Activated CD4-positive, alpha-beta T cell treated with anti-CD3 and anti-CD28 coated beads for 36 hours (primary cell): Measurements from ENCODE around the gene ASTN2. TPM values are rescaled to one million over a fixed set of nuclear protein-coding genes. Genes with fewer than 3 reads are reported as not detected.

ENCODE experiments used
- ATAC-seq: fragments of 200-7000 bp; cut with Tn5 transposase; one replicate; pipeline ENCODE4 v1.10.0; 2021; ENCODE audit warnings: mild to moderate bottlenecking, moderate library complexity
- CTCF ChIA-PET: fragments of 350-600 bp; sonication (Branson Sonifier 250); formaldehyde crosslinking; loops from one replicate; lab custom pipeline; 2021; ENCODE audit warnings: antibody characterized with exemption; lab: Charles Lee
- POLR2A ChIA-PET: fragments of 350-600 bp; sonication (Branson Sonifier 250); formaldehyde crosslinking; loops from one replicate; lab custom pipeline; 2021; ENCODE audit warnings: antibody characterized with exemption, inconsistent platforms; lab: Charles Lee
- DNase-seq: peaks from one replicate; pipeline ENCODE4 v3.0.0-alpha.2; 2020
- H3K27ac Mint-ChIP-seq: one replicate; pipeline ENCODE4 v1.8.0; 2021; ENCODE audit warnings: mixed read lengths
- H3K27me3 Mint-ChIP-seq: one replicate; pipeline ENCODE4 v1.8.0; 2021; ENCODE audit warnings: mixed read lengths
- H3K36me3 Mint-ChIP-seq: one replicate; pipeline ENCODE4 v1.8.0; 2021; ENCODE audit warnings: low read depth, mixed read lengths
- H3K4me1 Mint-ChIP-seq: one replicate; pipeline ENCODE4 v1.8.0; 2021; ENCODE audit warnings: mixed read lengths
- H3K4me3 Mint-ChIP-seq: one replicate; pipeline ENCODE4 v1.8.0; 2021; ENCODE audit warnings: mild to moderate bottlenecking, moderate library complexity, mixed read lengths
- H3K9me3 Mint-ChIP-seq: one replicate; pipeline ENCODE4 v1.8.0; 2021; ENCODE audit warnings: low read depth, mixed read lengths
- intact Hi-C, 2 experiments: fragments of 100-400 bp; cut with DNase I in 1 of 2; cut with micrococcal nuclease in 1 of 2; formaldehyde crosslinking; loops; one replicate each; pipeline versions ENCODE4 v1.14.2 to v1.15.1; 2022 to 2024; cut with DNase I, micrococcal nuclease
- total RNA-seq, 2 experiments: library from RNA; stranded (reverse); gene quantifications; one replicate each; pipeline ENCODE4 v1.2.3, GENCODE V29; 2021

ASTN2 gene
- total RNA-seq, 2 experiments from 2014 or later, result 3.0 to 4.2 TPM

- peaks cover 22% of the 10 kb centered on the region for H3K9me3 Mint-ChIP-seq
- H3K4me3 Mint-ChIP-seq, result no peak overlapping the region
- intact Hi-C loops, result no loop called here
- ATAC-seq (no peak), DNase-seq (no peak)
- ChIA-PET CTCF (no interaction called here), POLR2A (no interaction called here)
- no peaks in the 10 kb centered on the region for H3K4me1 Mint-ChIP-seq
- peaks cover 6% of the 10 kb centered on the region for H3K36me3 Mint-ChIP-seq
- H3K27ac Mint-ChIP-seq, result no peak overlapping the region
- no peaks in the 10 kb centered on the region for H3K27me3 Mint-ChIP-seq
Observed at GRCh38 chr9:116453785-116454184, 961.1 kb downstream of the ASTN2 start.

- intact Hi-C loops, result no loop called here
- Mint-ChIP-seq H3K9me3 (peaks cover 18% of the 10 kb centered on the region), H3K27ac (no peak overlapping the region), H3K36me3 (peaks cover 6% of the 10 kb centered on the region), H3K27me3 (no peaks in the 10 kb centered on the region), H3K4me1 (no peaks in the 10 kb centered on the region), H3K4me3 (no peak overlapping the region)
- no peak for DNase-seq
- ATAC-seq, result no peak
- CTCF ChIA-PET, result no interaction called here
- POLR2A ChIA-PET, result no interaction called here
Observed at GRCh38 chr9:116452634-116453033, 962.2 kb downstream of the ASTN2 start.

GRCh38 chr9:116452227-116452626 lies 962.6 kb downstream of the ASTN2 start:
- ChIA-PET CTCF (no interaction called here), POLR2A (no interaction called here)
- ATAC-seq (no peak), DNase-seq (no peak)
- Mint-ChIP-seq H3K9me3 (peaks cover 15% of the 10 kb centered on the region), H3K4me1 (no peaks in the 10 kb centered on the region), H3K36me3 (peaks cover 4% of the 10 kb centered on the region), H3K4me3 (no peak overlapping the region), H3K27ac (no peak overlapping the region), H3K27me3 (no peaks in the 10 kb centered on the region)
- intact Hi-C loops, result no loop called here

GRCh38 chr9:116451500-116452115 lies 963.2 kb downstream of the ASTN2 start:
- DNase-seq (no peak), ATAC-seq (no peak)
- CTCF ChIA-PET, result no interaction called here
- Mint-ChIP-seq H3K36me3 (peaks cover under 1% of the 10 kb centered on the region), H3K27ac (no peak overlapping the region), H3K4me1 (no peaks in the 10 kb centered on the region), H3K4me3 (no peak overlapping the region), H3K27me3 (no peaks in the 10 kb centered on the region), H3K9me3 (peaks cover 8% of the 10 kb centered on the region)
- intact Hi-C loops, result no loop called here
- POLR2A ChIA-PET, result no interaction called here

- no peak for DNase-seq
- no peak for ATAC-seq
- H3K4me1 Mint-ChIP-seq, result no peaks in the 10 kb centered on the region
- intact Hi-C loops, result no loop called here
- no peaks in the 10 kb centered on the region for H3K36me3 Mint-ChIP-seq
- peaks cover 3% of the 10 kb centered on the region for H3K9me3 Mint-ChIP-seq
- no peak overlapping the region for H3K27ac Mint-ChIP-seq
- no peaks in the 10 kb centered on the region for H3K27me3 Mint-ChIP-seq
- ChIA-PET CTCF (no interaction called here), POLR2A (no interaction called here)
- H3K4me3 Mint-ChIP-seq, result no peak overlapping the region
Observed at GRCh38 chr9:116450378-116451139, 964.3 kb downstream of the ASTN2 start.

- no peak overlapping the region for H3K27ac Mint-ChIP-seq
- no peaks in the 10 kb centered on the region for H3K4me1 Mint-ChIP-seq
- ATAC-seq (no peak), DNase-seq (no peak)
- ChIA-PET POLR2A (no interaction called here), CTCF (no interaction called here)
- no peak overlapping the region for H3K4me3 Mint-ChIP-seq
- H3K27me3 Mint-ChIP-seq, result no peaks in the 10 kb centered on the region
- intact Hi-C loops, result no loop called here
- no peaks in the 10 kb centered on the region for H3K36me3 Mint-ChIP-seq
- H3K9me3 Mint-ChIP-seq, result peaks cover 3% of the 10 kb centered on the region
Observed at GRCh38 chr9:116449949-116450348, 964.9 kb downstream of the ASTN2 start.

- ATAC-seq, result no peak
- DNase-seq, result no peak
- Mint-ChIP-seq H3K9me3 (no peaks in the 10 kb centered on the region), H3K4me1 (no peaks in the 10 kb centered on the region), H3K4me3 (no peak overlapping the region), H3K27me3 (no peaks in the 10 kb centered on the region), H3K36me3 (no peaks in the 10 kb centered on the region), H3K27ac (no peak overlapping the region)
- intact Hi-C loops, result no loop called here
- POLR2A ChIA-PET, result no interaction called here
- CTCF ChIA-PET, result interaction anchor here (0.5 kb wide), 1 partner anchor 1717 kb away, joined by 3 read pairs; no protein-coding TSS in a partner anchor
Observed at GRCh38 chr9:116448431-116448830, 966.4 kb downstream of the ASTN2 start.

- H3K27ac Mint-ChIP-seq, result no peak overlapping the region
- no peak overlapping the region for H3K4me3 Mint-ChIP-seq
- no peaks in the 10 kb centered on the region for H3K4me1 Mint-ChIP-seq
- ChIA-PET POLR2A (no interaction called here), CTCF (no interaction called here)
- H3K27me3 Mint-ChIP-seq, result no peaks in the 10 kb centered on the region
- H3K9me3 Mint-ChIP-seq, result no peaks in the 10 kb centered on the region
- no peaks in the 10 kb centered on the region for H3K36me3 Mint-ChIP-seq
- intact Hi-C loops, result no loop called here
- no peak for DNase-seq
- ATAC-seq, result no peak
Observed at GRCh38 chr9:116447934-116448333, 966.9 kb downstream of the ASTN2 start.

GRCh38 chr9:116442528-116442927 lies 972.3 kb downstream of the ASTN2 start:
- ATAC-seq (no peak), DNase-seq (no peak)
- no peak overlapping the region for H3K27ac Mint-ChIP-seq
- POLR2A ChIA-PET, result no interaction called here
- no peaks in the 10 kb centered on the region for H3K27me3 Mint-ChIP-seq
- no peak overlapping the region for H3K4me3 Mint-ChIP-seq
- intact Hi-C loops, result no loop called here
- no peaks in the 10 kb centered on the region for H3K4me1 Mint-ChIP-seq
- CTCF ChIA-PET, result no interaction called here
- H3K36me3 Mint-ChIP-seq, result peaks cover 27% of the 10 kb centered on the region
- peaks cover 3% of the 10 kb centered on the region for H3K9me3 Mint-ChIP-seq

- ChIA-PET POLR2A (no interaction called here), CTCF (no interaction called here)
- Mint-ChIP-seq H3K36me3 (peaks cover 29% of the 10 kb centered on the region), H3K4me1 (no peaks in the 10 kb centered on the region), H3K4me3 (no peak overlapping the region), H3K9me3 (peaks cover 3% of the 10 kb centered on the region), H3K27ac (no peak overlapping the region), H3K27me3 (no peaks in the 10 kb centered on the region)
- ATAC-seq, result no peak
- DNase-seq, result no peak
- intact Hi-C loops, result no loop called here
Observed at GRCh38 chr9:116437411-116438370, 977.2 kb downstream of the ASTN2 start.

GRCh38 chr9:116436121-116436520 lies 978.7 kb downstream of the ASTN2 start:
- peaks cover 22% of the 10 kb centered on the region for H3K36me3 Mint-ChIP-seq
- H3K9me3 Mint-ChIP-seq, result peaks cover 3% of the 10 kb centered on the region
- no peak for DNase-seq
- intact Hi-C loops, result no loop called here
- CTCF ChIA-PET, result no interaction called here
- H3K27ac Mint-ChIP-seq, result no peak overlapping the region
- H3K27me3 Mint-ChIP-seq, result no peaks in the 10 kb centered on the region
- H3K4me3 Mint-ChIP-seq, result no peak overlapping the region
- POLR2A ChIA-PET, result no interaction called here
- no peak for ATAC-seq
- H3K4me1 Mint-ChIP-seq, result no peaks in the 10 kb centered on the region
